RKO (cell line): ENCODE results near the gene IRF8.

Experiments
- DNase-seq: peaks from one replicate; pipeline ENCODE4 v3.0.0-alpha.2; 2016; ENCODE audit warnings: low spot score

IRF8 gene

GRCh38 chr16:85960486-85961046 lies 61.6 kb downstream of the IRF8 start:
- no peak for DNase-seq

GRCh38 chr16:85961988-85962915 lies 63.3 kb downstream of the IRF8 start:
- no peak for DNase-seq

GRCh38 chr16:85963753-85964285 lies 64.9 kb downstream of the IRF8 start:
- DNase-seq, result no peak

GRCh38 chr16:85965125-85965524 lies 66.2 kb downstream of the IRF8 start:
- no peak for DNase-seq

GRCh38 chr16:85967111-85967510 lies 68.1 kb downstream of the IRF8 start:
- DNase-seq, result no peak

GRCh38 chr16:85968041-85968920 lies 69.3 kb downstream of the IRF8 start:
- DNase-seq, result no peak

- no peak for DNase-seq
These were observed 70.2 kb downstream of the IRF8 start for GRCh38 chr16:85969159-85969558.

GRCh38 chr16:85969591-85969990 lies 70.6 kb downstream of the IRF8 start:
- DNase-seq, result no peak

GRCh38 chr16:85970016-85970733 lies 71.2 kb downstream of the IRF8 start:
- DNase-seq, result no peak

GRCh38 chr16:85970738-85971137 lies 71.8 kb downstream of the IRF8 start:
- DNase-seq, result no peak
